NCI-H526 (cell line): ENCODE data around the gene ZSCAN5A.
"Not testable (repeated sequence)": the region's sequence is repeated elsewhere in the genome, so short reads cannot be mapped to it uniquely, and the experiment has no call there.

Experiments
- DNase-seq, 2 experiments: peaks; one replicate each; lab custom pipeline; 2025; lab: John Stamatoyannopoulos, UW

ZSCAN5A gene

GRCh38 chr19:56314381-56315076, at the start of gene ZSCAN5A:
ZSCAN5A (minus strand) TSS chr19:56314839; CDS start chr19:56225046, 89,793 bp downstream.
- DNase-seq, result peak; percentile 98 to 99

- DNase-seq, result no peak
Measured at GRCh38 chr19:56360841-56361240, 46.2 kb upstream of the ZSCAN5A start.

GRCh38 chr19:56356944-56357343, 42.3 kb upstream of the ZSCAN5A start:
- DNase-seq, result no peak

- no peak for DNase-seq
Measured at GRCh38 chr19:56355517-56355916, 40.9 kb upstream of the ZSCAN5A start.

- DNase-seq, result peak in 1 of 2 experiments; percentile 33
Measured at GRCh38 chr19:56351208-56351607, 36.6 kb upstream of the ZSCAN5A start.

GRCh38 chr19:56350416-56351045, 35.9 kb upstream of the ZSCAN5A start:
- peak; percentile 36 to 73 for DNase-seq

GRCh38 chr19:56348289-56348877, 33.7 kb upstream of the ZSCAN5A start:
- DNase-seq, result peak in 1 of 2 experiments; percentile 53

- DNase-seq, result no peak
Measured at GRCh38 chr19:56347163-56347778, 32.6 kb upstream of the ZSCAN5A start.

- DNase-seq, result no peak
Measured at GRCh38 chr19:56341948-56342347, 27.3 kb upstream of the ZSCAN5A start.

- peak; percentile 83 to 86 for DNase-seq
Measured at GRCh38 chr19:56339031-56339430, 24.4 kb upstream of the ZSCAN5A start.

- DNase-seq, result not testable (repeated sequence)
Measured at GRCh38 chr19:56337077-56337476, 22.4 kb upstream of the ZSCAN5A start.

GRCh38 chr19:56335371-56335770, 20.7 kb upstream of the ZSCAN5A start:
- DNase-seq, result not testable (repeated sequence)

- peak; percentile 17 to 83 for DNase-seq
Measured at GRCh38 chr19:56333506-56333905, 18.9 kb upstream of the ZSCAN5A start.

- no peak for DNase-seq
Measured at GRCh38 chr19:56332695-56333094, 18.1 kb upstream of the ZSCAN5A start.

- DNase-seq, result no peak
Measured at GRCh38 chr19:56324436-56324835, 9.8 kb upstream of the ZSCAN5A start.

- DNase-seq, result no peak
Measured at GRCh38 chr19:56321989-56322440, 7.4 kb upstream of the ZSCAN5A start.

- no peak for DNase-seq
Measured at GRCh38 chr19:56321254-56321988, 6.8 kb upstream of the ZSCAN5A start.

- DNase-seq, result no peak
Measured at GRCh38 chr19:56319991-56320390, 5.4 kb upstream of the ZSCAN5A start.

- DNase-seq, result no peak
Measured at GRCh38 chr19:56317749-56318148, 3.1 kb upstream of the ZSCAN5A start.

- no peak for DNase-seq
Measured at GRCh38 chr19:56316728-56317127, 2.1 kb upstream of the ZSCAN5A start.

GRCh38 chr19:56315077-56315828, 614 bp upstream of the ZSCAN5A start:
- peak; percentile 98 to 99 for DNase-seq
